Measurements from ENCODE around the gene VIT. TPM values are rescaled to one million over a fixed set of nuclear protein-coding genes. Genes with fewer than 3 reads are reported as not detected.

VIT gene
- total RNA-seq, 1 donor from 2014 or later = not detected

GRCh38 chr2:36809069-36809445 is 112.5 kb downstream of the VIT start:
- ATAC-seq (ENCODE audit: low read depth) = no peak

GRCh38 chr2:36811071-36811470 is 114.6 kb downstream of the VIT start:
- peaks cover 2% of the 10 kb centered on the region for H3K27me3 Mint-ChIP-seq
- ATAC-seq (ENCODE audit: low read depth) (no peak), DNase-seq (no peak)
- TF ChIP-seq CTCF (IDR thresholded peaks at IDR 0.05) = no peak
- ChIA-PET POLR2A (no interaction called here), CTCF (no interaction called here)
- H3K4me1 Mint-ChIP-seq = no peaks in the 10 kb centered on the region
- H3K9me3 Mint-ChIP-seq = no peaks in the 10 kb centered on the region
- no peaks in the 10 kb centered on the region for H3K36me3 Mint-ChIP-seq (ENCODE audit: low read depth)
- no peak overlapping the region for H3K4me3 Mint-ChIP-seq
- H3K27ac Mint-ChIP-seq = no peak overlapping the region
- intact Hi-C loops (cut with micrococcal nuclease) = no loop called here

More at GRCh38 chr2:36809069-36809445, 112.5 kb downstream of the VIT start:
- intact Hi-C loops (cut with micrococcal nuclease) = no loop called here
- Mint-ChIP-seq H3K27me3 (peaks cover 2% of the 10 kb centered on the region), H3K4me3 (no peak overlapping the region), H3K27ac (no peak overlapping the region), H3K36me3 (ENCODE audit: low read depth) (no peaks in the 10 kb centered on the region), H3K9me3 (no peaks in the 10 kb centered on the region), H3K4me1 (no peaks in the 10 kb centered on the region)
- TF ChIP-seq CTCF (IDR thresholded peaks at IDR 0.05) = no peak
- POLR2A ChIA-PET = no interaction called here
- CTCF ChIA-PET = no interaction called here
- DNase-seq = no peak

GRCh38 chr2:36812196-36812595 is 115.7 kb downstream of the VIT start:
- intact Hi-C loops (cut with micrococcal nuclease) = no loop called here
- no peaks in the 10 kb centered on the region for H3K36me3 Mint-ChIP-seq (ENCODE audit: low read depth)
- CTCF ChIA-PET = no interaction called here
- H3K27ac Mint-ChIP-seq = no peak overlapping the region
- H3K27me3 Mint-ChIP-seq = peaks cover 2% of the 10 kb centered on the region
- H3K4me3 Mint-ChIP-seq = no peak overlapping the region
- no peak for DNase-seq
- ATAC-seq (ENCODE audit: low read depth) = no peak
- H3K4me1 Mint-ChIP-seq = no peaks in the 10 kb centered on the region
- POLR2A ChIA-PET = no interaction called here
- no peaks in the 10 kb centered on the region for H3K9me3 Mint-ChIP-seq
- no peak for TF ChIP-seq CTCF (IDR thresholded peaks at IDR 0.05)

- TF ChIP-seq CTCF (IDR thresholded peaks at IDR 0.05) = no peak
- no peak overlapping the region for H3K4me3 Mint-ChIP-seq
These were observed 122.0 kb downstream of the VIT start for GRCh38 chr2:36818542-36818941.

GRCh38 chr2:36819095-36819711 is 122.7 kb downstream of the VIT start:
- Mint-ChIP-seq H3K9me3 (no peaks in the 10 kb centered on the region), H3K27me3 (no peaks in the 10 kb centered on the region), H3K4me3 (no peak overlapping the region), H3K36me3 (ENCODE audit: low read depth) (no peaks in the 10 kb centered on the region), H3K4me1 (no peaks in the 10 kb centered on the region), H3K27ac (no peak overlapping the region)
- ChIA-PET CTCF (no interaction called here), POLR2A (no interaction called here)
- DNase-seq (no peak), ATAC-seq (ENCODE audit: low read depth) (no peak)
- TF ChIP-seq CTCF (IDR thresholded peaks at IDR 0.05) = no peak
- intact Hi-C loops (cut with micrococcal nuclease) = no loop called here

More at GRCh38 chr2:36818542-36818941, 122.0 kb downstream of the VIT start:
- intact Hi-C loops (cut with micrococcal nuclease) = no loop called here
- ChIA-PET POLR2A (no interaction called here), CTCF (no interaction called here)
- DNase-seq (no peak), ATAC-seq (ENCODE audit: low read depth) (no peak)
- Mint-ChIP-seq H3K27me3 (no peaks in the 10 kb centered on the region), H3K27ac (no peak overlapping the region), H3K9me3 (no peaks in the 10 kb centered on the region), H3K4me1 (no peaks in the 10 kb centered on the region), H3K36me3 (ENCODE audit: low read depth) (no peaks in the 10 kb centered on the region)
